Upper lobe of left lung (tissue), 4 donors: ENCODE results near the gene HIRA.

ENCODE experiments used
- CTCF ChIP-seq, 6 experiments: fragments of 450-650 bp in 4 of 6; fragments of 200-600 bp in 2 of 6; sonication (generic) in 2 of 6; IDR thresholded peaks; one replicate each; pipeline ENCODE4 v1.5.1; 2016 to 2019; ENCODE audit warnings: antibody characterized with exemption in 6 of 6
- EP300 ChIP-seq, 4 donors: sonication (generic); formaldehyde crosslinking; IDR thresholded peaks; one replicate each; pipeline ENCODE4 v1.5.1; 2017; ENCODE audit warnings: antibody characterized with exemption in 4 of 4, control low read depth in 2 of 4
- POLR2A ChIP-seq, 4 donors: fragments of 450-650 bp; IDR thresholded peaks; one replicate each; pipeline ENCODE4 v1.5.1; 2016 to 2017; ENCODE audit warnings: antibody characterized with exemption in 4 of 4, mild to moderate bottlenecking in 2 of 4
- POLR2AphosphoS5 ChIP-seq, 2 donors: sonication (generic); formaldehyde crosslinking; IDR thresholded peaks; one replicate each; pipeline ENCODE4 v1.5.1; 2017; ENCODE audit warnings: antibody characterized with exemption in 2 of 2

- TF ChIP-seq CTCF (IDR thresholded peaks at IDR 0.05): no peak
- no peak for TF ChIP-seq POLR2A (IDR thresholded peaks at IDR 0.05)
- TF ChIP-seq POLR2AphosphoS5 (IDR thresholded peaks at IDR 0.05): no peak
- no peak for TF ChIP-seq EP300 (IDR thresholded peaks at IDR 0.05)
These were observed 23.6 kb downstream of the HIRA start for GRCh38 chr22:19407649-19408606.
